Left ventricle myocardium inferior (tissue), 1 donor: ENCODE results near the gene OR10H4. TPM values are rescaled to one million over a fixed set of nuclear protein-coding genes. Genes with fewer than 3 reads are reported as not detected.
"Not testable (repeated sequence)": the region's sequence is repeated elsewhere in the genome, so short reads cannot be mapped to it uniquely, and the experiment has no call there.

Experiments
- DNase-seq: peaks from one replicate; pipeline ENCODE4 v3.0.0-alpha.2; 2020
- H3K27ac ChIP-seq: fragments of 200-600 bp; replicated peaks from 2 replicates; pipeline ENCODE4 v1.8.0; 2021
- H3K27me3 ChIP-seq: fragments of 200-600 bp; 2 replicates; pipeline ENCODE4 v1.8.0; 2021; ENCODE audit warnings: low read depth
- H3K36me3 ChIP-seq: fragments of 200-600 bp; 2 replicates; pipeline ENCODE4 v1.8.0; 2021
- H3K4me1 ChIP-seq: fragments of 200-600 bp; 2 replicates; pipeline ENCODE4 v1.8.0; 2021
- H3K4me3 ChIP-seq: fragments of 200-600 bp; 2 replicates; pipeline ENCODE4 v1.8.0; 2021; ENCODE audit warnings: mild to moderate bottlenecking, moderate library complexity
- H3K9me3 ChIP-seq: fragments of 200-600 bp; replicated peaks from 2 replicates; pipeline ENCODE4 v1.8.0; 2021
- CTCF ChIP-seq: fragments of 200-600 bp; IDR thresholded peaks from 2 replicates; pipeline ENCODE4 v1.8.0; 2021; ENCODE audit warnings: antibody characterized with exemption, mild to moderate bottlenecking, borderline replicate concordance
- intact Hi-C: fragments of 100-400 bp; cut with micrococcal nuclease; formaldehyde crosslinking; loops from one replicate; pipeline ENCODE4 v1.11.0; 2022
- total RNA-seq: library from RNA; stranded (reverse); fragmentation: NEBNext Ultra II Directional; extraction: Animal tissue kit (Norgen Biotek cat#: 25700); gene quantifications from one replicate; pipeline ENCODE4 v1.2.1, GENCODE V29; 2021
- donor health status: DM: no; HTN: yes; CAD: no; lungs with severe emphysema.

Gene OR10H4
- total RNA-seq, 1 donor from 2014 or later = not detected

GRCh38 chr19:15974856-15975255 lies 26.0 kb downstream of the OR10H4 start:
- Histone ChIP-seq H3K4me3 (no peak overlapping the region), H3K9me3 (no peaks in the 10 kb centered on the region), H3K36me3 (no peaks in the 10 kb centered on the region), H3K27me3 (peaks cover 47% of the 10 kb centered on the region), H3K27ac (no peak overlapping the region), H3K4me1 (no peaks in the 10 kb centered on the region)
- intact Hi-C loops = no loop called here
- TF ChIP-seq CTCF = no peak
- DNase-seq = no peak

- no peak for DNase-seq
- Histone ChIP-seq H3K4me1 (no peaks in the 10 kb centered on the region), H3K36me3 (no peaks in the 10 kb centered on the region), H3K27ac (no peak overlapping the region), H3K4me3 (no peak overlapping the region), H3K9me3 (peaks cover 13% of the 10 kb centered on the region), H3K27me3 (peaks cover 59% of the 10 kb centered on the region)
- intact Hi-C loops = no loop called here
- no peak for TF ChIP-seq CTCF
These were observed 28.3 kb downstream of the OR10H4 start for GRCh38 chr19:15976836-15977689.

GRCh38 chr19:15977690-15978089 lies 28.9 kb downstream of the OR10H4 start:
- Histone ChIP-seq H3K27ac (no peak overlapping the region), H3K4me1 (no peaks in the 10 kb centered on the region), H3K27me3 (peaks cover 65% of the 10 kb centered on the region), H3K9me3 (peaks cover 19% of the 10 kb centered on the region), H3K4me3 (no peak overlapping the region), H3K36me3 (no peaks in the 10 kb centered on the region)
- DNase-seq = no peak
- intact Hi-C loops = no loop called here
- TF ChIP-seq CTCF = no peak

- no peak for TF ChIP-seq CTCF
- peaks cover 30% of the 10 kb centered on the region for H3K9me3 ChIP-seq
- H3K27me3 ChIP-seq = peaks cover 61% of the 10 kb centered on the region
- no peak overlapping the region for H3K4me3 ChIP-seq
- H3K4me1 ChIP-seq = no peaks in the 10 kb centered on the region
- no peak for DNase-seq
- H3K27ac ChIP-seq = no peak overlapping the region
- no peaks in the 10 kb centered on the region for H3K36me3 ChIP-seq
- intact Hi-C loops = no loop called here
These were observed 30.5 kb downstream of the OR10H4 start for GRCh38 chr19:15979293-15979692.

GRCh38 chr19:15985831-15986230 lies 37.0 kb downstream of the OR10H4 start:
- DNase-seq, H3K36me3 ChIP-seq, H3K4me1 ChIP-seq, H3K4me3 ChIP-seq, intact Hi-C loops, H3K27ac ChIP-seq: not testable (repeated sequence)
- Histone ChIP-seq H3K27me3 (peaks cover 49% of the 10 kb centered on the region), H3K9me3 (peaks cover 31% of the 10 kb centered on the region)

- TF ChIP-seq CTCF = no peak
- intact Hi-C loops = no loop called here
These were observed 37.9 kb downstream of the OR10H4 start for GRCh38 chr19:15986701-15987100.

More at GRCh38 chr19:15986701-15987100, 37.9 kb downstream of the OR10H4 start:
- Histone ChIP-seq H3K4me3 (no peak overlapping the region), H3K36me3 (no peaks in the 10 kb centered on the region), H3K4me1 (no peaks in the 10 kb centered on the region), H3K9me3 (peaks cover 31% of the 10 kb centered on the region), H3K27ac (no peak overlapping the region), H3K27me3 (peaks cover 53% of the 10 kb centered on the region)
- no peak for DNase-seq
